ENCODE data around the gene PSTPIP1. TPM values are rescaled to one million over a fixed set of nuclear protein-coding genes. Genes with fewer than 3 reads are reported as not detected.

The PSTPIP1 gene
- polyA plus RNA-seq, 6 donors from 2014 or later, result 15.6 to 34.1 (median 24.1) TPM

DNA sequence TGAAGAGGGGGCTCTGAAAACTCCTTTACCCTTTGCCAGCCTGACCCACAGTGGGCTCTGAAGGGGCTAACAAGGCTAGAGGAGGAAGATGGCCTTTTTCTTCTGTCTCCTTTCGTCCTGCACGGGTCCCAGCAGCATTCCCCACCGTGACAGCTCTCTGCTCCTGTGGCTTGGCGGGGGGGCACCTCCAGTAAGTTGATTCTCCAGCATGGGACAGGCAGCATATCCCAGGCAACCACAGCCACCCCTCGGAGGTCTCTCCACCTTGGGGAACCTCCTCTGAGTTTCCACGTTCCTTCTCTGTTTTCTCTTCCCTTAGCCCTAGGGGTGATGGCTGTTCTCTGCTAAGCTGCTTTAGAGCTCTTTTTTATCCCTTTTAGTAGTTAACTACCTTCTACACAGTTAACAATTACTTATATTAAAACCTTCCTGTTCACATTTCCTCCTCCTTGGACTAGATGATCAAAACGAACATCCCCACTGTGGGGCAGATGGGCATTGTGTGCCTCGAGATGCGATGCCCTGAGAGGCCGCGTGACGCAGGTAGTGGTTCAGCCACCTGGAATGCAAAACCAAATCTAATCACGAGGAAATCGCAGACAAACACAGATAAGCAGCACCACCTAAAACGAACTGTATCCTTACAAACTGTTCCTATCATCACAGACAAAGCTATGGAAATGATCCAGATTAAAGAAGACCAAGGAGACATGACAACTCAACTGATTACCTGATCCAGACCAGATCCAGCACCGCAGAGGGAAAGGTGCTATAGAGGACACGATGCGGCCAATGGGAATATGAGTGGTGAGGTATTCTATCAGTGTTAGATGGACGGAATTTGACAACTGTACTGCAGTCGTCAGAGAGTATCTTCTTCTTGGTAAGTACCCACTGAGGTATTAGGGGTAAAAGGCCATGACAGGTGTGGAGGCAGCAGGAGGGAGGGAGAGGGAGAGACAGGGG, 48.3 kb downstream of the PSTPIP1 start:
- Mint-ChIP-seq H3K27ac (peak overlapping the region in 4 of 6 donors; percentile 49 to 94 (median 74)), H3K27me3 (no peaks in the 10 kb centered on the region), H3K4me1 (peaks cover 35 to 48% (median 39%) of the 10 kb centered on the region in 3 donors), H3K36me3 (peaks cover 23 to 32% of the 10 kb centered on the region in 2 donors), H3K4me3 (peak overlapping the region in 2 of 8 donors; percentile 24 to 64), H3K9me3 (peaks cover 0 to 3% (median 0%) of the 10 kb centered on the region in 7 donors)
- ATAC-seq (ENCODE audit: low read depth in 2 of 2) (no peak), DNase-seq (no peak)

DNA sequence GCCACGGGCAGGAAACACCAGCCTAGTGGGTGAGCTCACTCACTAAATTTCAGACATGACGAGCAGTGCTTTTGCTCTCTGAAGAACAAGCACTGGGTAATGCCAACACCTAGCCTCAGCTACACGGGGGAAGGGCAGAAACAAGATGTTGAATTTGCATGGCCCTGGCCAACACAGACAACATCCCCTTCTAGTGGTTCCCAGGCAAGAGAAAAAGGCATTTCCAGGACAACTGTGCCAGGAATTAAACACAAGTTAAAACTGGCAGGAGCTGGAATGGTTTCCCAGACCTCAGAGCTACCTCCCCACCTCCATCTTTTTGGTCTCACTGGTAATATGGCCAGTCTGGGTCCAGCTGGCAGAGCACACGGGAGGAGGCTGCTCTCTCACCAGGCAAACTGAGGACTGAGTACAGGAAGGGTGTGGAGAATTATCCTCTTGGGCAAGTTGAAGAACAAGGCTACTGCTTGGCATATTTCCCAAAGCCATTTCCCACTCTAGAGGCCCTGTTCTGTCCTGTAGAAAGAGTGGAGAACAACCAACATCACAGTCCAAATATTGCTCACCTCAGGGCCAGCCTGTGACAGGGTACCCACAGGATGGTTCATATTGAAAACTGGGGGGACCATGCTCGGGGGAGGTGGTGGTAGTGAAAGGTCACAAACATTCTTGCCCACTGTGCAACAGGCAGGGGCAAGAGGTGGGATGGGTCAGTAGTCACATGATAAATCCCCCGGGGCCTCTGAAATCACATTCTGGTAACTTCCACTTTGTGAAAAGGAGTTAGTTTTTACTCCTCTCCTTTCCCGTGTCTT, 49.5 kb downstream of the PSTPIP1 start:
- Mint-ChIP-seq H3K27ac (peak overlapping the region in 5 of 6 donors; percentile 29 to 94 (median 72)), H3K9me3 (peaks cover 0 to 3% (median 0%) of the 10 kb centered on the region in 7 donors), H3K4me1 (peaks cover 35 to 48% (median 38%) of the 10 kb centered on the region in 3 donors), H3K36me3 (peaks cover 28 to 39% of the 10 kb centered on the region in 2 donors), H3K27me3 (no peaks in the 10 kb centered on the region), H3K4me3 (no peak overlapping the region)
- ATAC-seq (ENCODE audit: low read depth in 2 of 2) (peak in 1 of 2 donors; percentile 35), DNase-seq (no peak)

DNA sequence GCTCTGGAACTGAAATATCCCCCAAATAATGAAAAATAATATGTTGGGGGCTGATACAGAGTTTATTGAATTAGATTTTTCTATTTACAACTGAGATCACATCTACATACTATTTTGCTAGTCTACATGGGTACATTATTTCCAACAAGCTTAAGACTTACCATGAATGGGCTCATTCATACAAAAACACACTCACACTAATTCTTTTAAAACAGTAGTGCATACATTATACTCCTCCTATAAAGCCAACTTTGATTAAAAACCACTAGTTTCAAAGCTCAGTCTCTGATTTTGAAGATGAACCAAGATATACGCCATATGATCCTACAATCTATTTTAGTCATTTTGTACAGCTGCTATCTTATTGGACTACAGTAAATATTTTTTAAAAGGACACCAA, 51.1 kb downstream of the PSTPIP1 start:
- Mint-ChIP-seq H3K27me3 (no peaks in the 10 kb centered on the region), H3K4me1 (peaks cover 31 to 43% (median 33%) of the 10 kb centered on the region in 3 donors), H3K9me3 (no peaks in the 10 kb centered on the region), H3K27ac (peak overlapping the region in 3 of 6 donors; percentile 17 to 84 (median 22)), H3K36me3 (peaks cover 28 to 39% of the 10 kb centered on the region in 2 donors), H3K4me3 (no peak overlapping the region)
- ATAC-seq (ENCODE audit: low read depth in 2 of 2) (no peak), DNase-seq (no peak)

DNA sequence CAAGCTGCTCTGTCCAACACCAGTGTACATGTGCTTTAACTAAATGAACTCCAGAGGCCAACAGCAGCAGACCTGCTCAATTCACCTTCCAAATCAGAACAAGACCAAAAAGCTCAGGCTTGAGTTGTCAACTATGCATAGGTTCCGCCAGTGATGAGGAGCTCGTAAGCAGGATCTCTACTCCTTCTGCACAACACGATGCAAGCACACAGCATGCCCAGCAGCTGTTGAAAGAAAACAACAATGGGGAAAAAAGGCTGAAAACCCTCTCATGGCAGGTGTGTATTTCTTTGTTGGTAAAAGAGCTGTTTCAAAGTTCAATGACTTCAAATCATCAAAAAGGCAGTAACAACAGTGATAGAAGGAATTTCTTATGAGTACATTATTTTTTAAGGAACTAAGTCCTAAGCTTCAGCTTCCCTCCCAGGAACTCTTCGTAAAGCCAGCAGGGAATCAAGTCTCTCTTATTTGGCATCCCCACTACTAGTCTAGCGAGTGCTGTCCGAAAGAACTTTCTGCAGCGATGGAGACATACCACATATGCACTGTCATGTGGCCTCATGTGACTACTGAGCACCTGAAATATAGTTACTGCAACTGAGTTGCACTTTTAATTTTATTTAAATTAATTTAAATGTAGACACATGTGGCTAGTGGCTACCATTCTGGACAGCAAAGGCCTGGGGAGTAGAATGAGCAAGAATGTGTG, 51.9 kb downstream of the PSTPIP1 start:
- no peaks in the 10 kb centered on the region for H3K27me3 Mint-ChIP-seq
- H3K36me3 Mint-ChIP-seq, result peaks cover 31 to 39% of the 10 kb centered on the region in 2 donors

DNA sequence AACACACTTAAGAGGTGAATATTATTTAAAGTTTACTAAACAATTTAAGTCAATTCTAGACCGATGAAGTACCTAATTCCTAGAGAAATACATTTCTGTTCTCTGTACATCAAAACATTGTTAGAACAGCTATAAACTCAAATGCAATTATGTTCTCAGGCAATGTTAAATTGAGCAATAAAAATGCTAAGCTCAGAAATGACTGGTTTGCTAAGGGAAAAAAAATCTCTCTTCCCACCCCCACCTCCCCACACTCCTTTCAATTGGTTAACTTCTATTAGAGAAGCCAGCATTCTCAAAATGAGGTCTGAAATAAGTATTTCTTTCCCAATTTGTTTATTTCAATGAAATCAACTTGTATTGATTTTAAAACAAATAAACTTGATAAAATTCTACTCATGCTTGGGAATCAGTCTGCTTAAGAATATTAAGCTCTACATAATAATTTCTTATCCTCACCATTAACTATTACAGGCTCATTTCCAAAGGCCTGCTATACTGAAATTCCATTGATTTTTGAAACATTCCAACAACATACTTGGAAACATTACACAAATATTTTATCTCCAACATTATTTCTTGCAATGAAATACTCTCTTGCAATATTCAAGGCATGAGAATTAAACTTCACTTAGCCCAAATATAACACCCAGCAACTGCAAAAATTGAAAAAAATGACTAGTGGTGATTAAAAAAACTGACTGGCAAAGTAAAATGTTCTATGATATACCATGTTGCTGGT, 53.4 kb downstream of the PSTPIP1 start:
- Mint-ChIP-seq H3K9me3 (no peaks in the 10 kb centered on the region), H3K36me3 (peaks cover 26 to 40% of the 10 kb centered on the region in 2 donors), H3K27me3 (no peaks in the 10 kb centered on the region), H3K4me3 (no peak overlapping the region), H3K4me1 (peaks cover 17 to 27% (median 26%) of the 10 kb centered on the region in 3 donors), H3K27ac (peak overlapping the region in 1 of 6 donors; percentile 52)
- DNase-seq (no peak), ATAC-seq (ENCODE audit: low read depth in 2 of 2) (no peak)

More for the DNA sequence above, 51.9 kb downstream of the PSTPIP1 start:
- no peak for ATAC-seq (ENCODE audit: low read depth in 2 of 2)
- peaks cover 26 to 36% (median 28%) of the 10 kb centered on the region in 3 donors for H3K4me1 Mint-ChIP-seq
- peak overlapping the region in 3 of 6 donors; percentile 26 to 70 (median 49) for H3K27ac Mint-ChIP-seq
- no peak for DNase-seq
- no peak overlapping the region for H3K4me3 Mint-ChIP-seq
- H3K9me3 Mint-ChIP-seq, result no peaks in the 10 kb centered on the region

DNA sequence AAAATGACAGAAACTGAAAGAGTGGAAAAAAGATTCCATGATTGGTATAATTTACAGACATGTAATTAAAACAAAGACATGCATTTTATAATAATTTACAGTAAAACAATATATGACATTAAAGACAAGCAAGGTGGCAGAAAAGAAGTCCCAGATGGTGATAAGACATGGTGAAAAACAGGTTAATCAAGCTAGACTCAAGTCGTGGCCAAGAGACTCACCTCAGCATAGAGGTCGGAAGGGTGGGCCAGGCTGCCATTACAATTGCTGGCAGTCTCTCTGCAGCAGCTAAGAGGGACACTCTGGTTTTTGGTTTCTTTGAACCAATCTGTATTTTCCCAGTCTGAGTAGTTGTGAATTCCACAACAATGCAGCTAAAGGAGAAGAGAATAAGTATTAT, 57.6 kb downstream of the PSTPIP1 start:
- H3K36me3 Mint-ChIP-seq, result peaks cover 7 to 22% of the 10 kb centered on the region in 2 donors
- peaks cover 26 to 43% (median 37%) of the 10 kb centered on the region in 3 donors for H3K4me1 Mint-ChIP-seq
- no peaks in the 10 kb centered on the region for H3K27me3 Mint-ChIP-seq
- H3K9me3 Mint-ChIP-seq, result no peaks in the 10 kb centered on the region
- ATAC-seq (ENCODE audit: low read depth in 2 of 2) (no peak), DNase-seq (no peak)
- H3K27ac Mint-ChIP-seq, result peak overlapping the region in 1 of 6 donors; percentile 82
- no peak overlapping the region for H3K4me3 Mint-ChIP-seq

DNA sequence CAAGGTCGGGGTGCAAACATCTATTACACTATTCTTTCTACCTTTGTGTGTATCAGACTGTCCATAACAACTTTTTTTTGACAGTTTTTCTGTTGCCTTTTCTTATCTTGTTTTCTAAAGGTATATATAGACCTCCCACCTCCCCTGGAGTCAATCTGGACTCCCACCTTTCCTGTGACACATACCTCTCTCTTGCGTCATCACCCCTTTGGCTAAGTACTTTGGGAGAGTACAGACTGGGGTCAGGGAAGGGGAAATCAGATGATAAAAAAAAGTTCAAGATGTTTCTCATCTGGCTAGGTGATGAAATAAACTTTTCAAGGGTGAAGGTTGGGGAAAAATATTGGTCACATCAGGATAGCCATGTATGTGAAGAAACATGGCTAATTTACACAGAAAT, 58.8 kb downstream of the PSTPIP1 start:
- peaks cover 6 to 22% of the 10 kb centered on the region in 2 donors for H3K36me3 Mint-ChIP-seq
- no peaks in the 10 kb centered on the region for H3K9me3 Mint-ChIP-seq
- ATAC-seq (ENCODE audit: low read depth in 2 of 2), result no peak

DNA sequence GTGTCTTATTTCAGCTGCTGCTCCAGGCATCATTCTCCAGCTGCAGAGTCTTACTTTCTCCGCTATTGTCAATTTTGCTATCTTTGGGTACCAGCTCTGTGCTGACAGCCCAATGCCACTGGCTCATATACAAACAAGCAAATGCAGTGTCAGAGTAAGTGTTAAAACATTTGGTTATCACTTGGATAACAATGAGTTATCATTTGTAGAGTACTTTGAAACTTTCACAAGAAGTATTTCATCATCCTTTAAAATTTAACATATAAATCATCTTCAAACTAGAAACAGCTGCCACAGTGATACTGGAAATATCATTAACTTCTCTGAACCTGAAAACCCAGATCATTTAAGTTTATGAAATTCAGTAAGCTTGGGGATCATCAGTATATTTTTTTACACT, 62.1 kb downstream of the PSTPIP1 start:
- peak overlapping the region in 1 of 8 donors; percentile 18 for H3K4me3 Mint-ChIP-seq
- no peak for ATAC-seq (ENCODE audit: low read depth in 2 of 2)
- no peaks in the 10 kb centered on the region for H3K9me3 Mint-ChIP-seq
- H3K36me3 Mint-ChIP-seq, result peaks cover 0 to 7% of the 10 kb centered on the region in 2 donors
- peak overlapping the region in 3 of 6 donors; percentile 20 to 45 (median 23) for H3K27ac Mint-ChIP-seq
- DNase-seq, result no peak
- H3K27me3 Mint-ChIP-seq, result no peaks in the 10 kb centered on the region
- peaks cover 59 to 80% (median 71%) of the 10 kb centered on the region in 3 donors for H3K4me1 Mint-ChIP-seq

More for the DNA sequence above, 58.8 kb downstream of the PSTPIP1 start:
- Mint-ChIP-seq H3K27me3 (no peaks in the 10 kb centered on the region), H3K4me1 (peaks cover 38 to 54% (median 48%) of the 10 kb centered on the region in 3 donors), H3K27ac (peak overlapping the region in 3 of 6 donors; percentile 25 to 59 (median 38)), H3K4me3 (peak overlapping the region in 2 of 8 donors; percentile 9 to 33)
- DNase-seq, result no peak

DNA sequence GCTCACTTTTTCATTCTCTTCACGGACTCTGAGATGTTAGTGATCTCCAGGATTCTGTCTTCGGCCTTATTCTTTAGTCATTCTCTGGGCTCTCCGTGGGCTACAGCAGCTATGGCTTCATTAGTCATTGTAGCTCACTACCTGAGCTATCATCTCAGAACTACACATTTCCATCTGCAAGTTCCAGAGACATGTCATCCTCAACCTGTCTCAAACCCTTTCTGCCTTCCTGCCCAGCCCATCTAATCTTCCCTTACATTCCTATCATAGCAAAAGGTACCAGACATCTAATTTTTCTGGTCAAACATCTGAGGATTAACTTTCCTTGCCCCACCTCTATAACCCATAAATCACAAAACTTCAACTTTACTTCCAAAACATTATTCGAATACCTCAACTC, 62.8 kb downstream of the PSTPIP1 start:
- DNase-seq (no peak), ATAC-seq (ENCODE audit: low read depth in 2 of 2) (no peak)
- Mint-ChIP-seq H3K9me3 (no peaks in the 10 kb centered on the region), H3K36me3 (peaks cover 0 to under 1% of the 10 kb centered on the region in 2 donors), H3K27me3 (no peaks in the 10 kb centered on the region), H3K4me3 (peak overlapping the region in 1 of 8 donors; percentile 8), H3K27ac (peak overlapping the region in 3 of 6 donors; percentile 10 to 45 (median 21)), H3K4me1 (peaks cover 62 to 84% (median 76%) of the 10 kb centered on the region in 3 donors)

DNA sequence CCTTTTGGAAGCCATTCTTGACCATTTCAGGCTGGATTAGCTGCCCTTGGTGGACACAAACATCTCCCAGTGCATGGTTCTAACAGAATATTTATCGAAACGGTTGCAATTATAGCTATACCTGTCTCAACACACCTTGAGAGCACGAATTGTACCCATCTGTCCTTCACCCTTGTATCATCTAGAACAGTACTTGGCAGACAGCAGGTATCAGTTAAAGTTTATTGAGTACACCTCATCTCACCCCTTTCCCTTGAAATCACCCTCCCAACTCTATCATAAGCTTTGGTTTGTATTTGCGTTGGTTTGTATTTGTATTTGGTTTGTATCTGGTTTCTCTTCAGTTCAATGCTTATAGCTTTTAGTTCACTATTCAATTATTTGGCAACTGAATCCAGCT, 63.5 kb downstream of the PSTPIP1 start:
- H3K27ac Mint-ChIP-seq, result peak overlapping the region in 5 of 6 donors; percentile 10 to 49 (median 21)
- H3K9me3 Mint-ChIP-seq, result no peaks in the 10 kb centered on the region
- H3K36me3 Mint-ChIP-seq, result no peaks in the 10 kb centered on the region
- H3K27me3 Mint-ChIP-seq, result no peaks in the 10 kb centered on the region
- ATAC-seq (ENCODE audit: low read depth in 2 of 2), result no peak
- H3K4me3 Mint-ChIP-seq, result peak overlapping the region in 1 of 8 donors; percentile 3
- peaks cover 68 to 89% (median 77%) of the 10 kb centered on the region in 3 donors for H3K4me1 Mint-ChIP-seq
- DNase-seq, result no peak

DNA sequence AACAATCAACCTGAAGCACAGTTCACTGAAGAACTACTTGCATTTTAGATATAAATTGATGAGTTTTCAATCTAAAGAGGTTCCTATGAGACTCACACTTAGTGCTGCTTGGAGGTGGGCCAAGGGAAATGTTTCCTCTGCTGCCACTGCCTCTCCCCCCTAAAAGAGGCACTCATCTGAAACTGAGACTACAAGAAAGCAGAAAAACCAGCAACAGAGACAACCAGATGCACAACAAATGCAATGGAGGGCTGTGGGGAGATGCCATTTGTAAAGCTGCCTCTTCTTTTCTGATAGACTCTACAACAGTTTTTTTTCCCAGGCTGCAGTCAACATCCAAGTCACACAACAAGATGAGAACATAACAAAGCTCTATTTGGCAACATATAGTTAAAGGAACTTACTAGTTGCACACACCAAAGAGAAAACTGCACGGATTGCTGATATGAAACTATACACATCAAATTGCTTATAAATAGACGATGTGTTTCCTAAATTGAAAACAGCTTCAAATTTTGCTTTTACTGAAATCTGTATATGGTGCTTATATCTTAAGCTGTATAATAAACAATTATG, 64.9 kb downstream of the PSTPIP1 start:
- Mint-ChIP-seq H3K36me3 (no peaks in the 10 kb centered on the region), H3K4me1 (peaks cover 71 to 90% (median 78%) of the 10 kb centered on the region in 3 donors), H3K4me3 (peak overlapping the region; percentile 15 to 87 (median 70)), H3K27me3 (no peaks in the 10 kb centered on the region), H3K9me3 (no peaks in the 10 kb centered on the region), H3K27ac (peak overlapping the region; percentile 24 to 91 (median 64))
- no peak for DNase-seq
- peak; percentile 45 to 62 for ATAC-seq (ENCODE audit: low read depth in 2 of 2)

DNA sequence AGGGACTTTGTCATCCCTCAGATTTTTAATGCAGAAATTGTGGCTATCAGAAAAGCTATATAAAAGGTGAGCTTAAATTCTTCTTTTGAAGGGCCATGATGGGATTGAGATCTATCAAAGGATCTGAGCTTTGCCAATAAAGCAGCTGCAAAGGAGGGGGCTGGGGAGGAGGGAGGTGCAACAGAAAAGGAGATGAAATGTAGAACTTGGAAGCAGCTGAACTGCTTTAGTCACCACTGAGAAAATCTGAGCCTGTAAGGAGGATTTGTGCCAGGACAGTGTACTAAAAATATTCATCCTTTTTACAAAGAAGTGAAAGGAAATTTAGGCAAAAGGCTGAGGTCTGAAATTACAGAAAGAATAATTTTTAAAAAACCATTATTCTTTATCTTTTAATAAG, 65.6 kb downstream of the PSTPIP1 start:
- H3K27me3 Mint-ChIP-seq, result no peaks in the 10 kb centered on the region
- H3K36me3 Mint-ChIP-seq, result no peaks in the 10 kb centered on the region
- ATAC-seq (ENCODE audit: low read depth in 2 of 2) (no peak), DNase-seq (no peak)
- H3K27ac Mint-ChIP-seq, result peak overlapping the region in 4 of 6 donors; percentile 24 to 77 (median 53)
- H3K9me3 Mint-ChIP-seq, result no peaks in the 10 kb centered on the region
- peaks cover 71 to 89% (median 79%) of the 10 kb centered on the region in 3 donors for H3K4me1 Mint-ChIP-seq
- H3K4me3 Mint-ChIP-seq, result peak overlapping the region in 6 of 8 donors; percentile 15 to 83 (median 70)
